PC-9 (cell line): ENCODE data around the gene ZNF444. TPM values are rescaled to one million over a fixed set of nuclear protein-coding genes. Genes with fewer than 3 reads are reported as not detected.
"Not testable (repeated sequence)": the region's sequence is repeated elsewhere in the genome, so short reads cannot be mapped to it uniquely, and the experiment has no call there.

Source experiments
- BruUV-seq: library from RNA; stranded (reverse); fragments of 400-500 nt; replicated peaks from 2 replicates; lab custom pipeline; 2021; lab: Mats Ljungman, UMichigan
- CTCF ChIA-PET: fragments of 300-600 bp; sonication (Branson Sonifier 250); formaldehyde crosslinking; loops from one replicate; lab custom pipeline; 2022; ENCODE audit warnings: antibody characterized with exemption; lab: Charles Lee
- POLR2A ChIA-PET: fragments of 300-600 bp; sonication (Branson Sonifier 250); formaldehyde crosslinking; loops from one replicate; lab custom pipeline; 2022; ENCODE audit warnings: antibody characterized with exemption; ENCODE audit not compliant: unreplicated experiment; lab: Charles Lee
- DNase-seq, 2 experiments: peaks; one replicate each; pipeline versions ENCODE4 v3.0.0 to v3.0.0-alpha.2; 2015 to 2022; ENCODE audit warnings: mixed read lengths in 1 of 2
- H2AFZ ChIP-seq: fragments of 200-600 bp; sonication (generic); 2 replicates; pipeline ENCODE4 v1.8.1; 2017; ENCODE audit warnings: antibody characterized with exemption
- H3F3A ChIP-seq: fragments of 200-600 bp; sonication (generic); 2 replicates; pipeline ENCODE4 v1.8.1; 2017; ENCODE audit warnings: antibody characterized with exemption, mild to moderate bottlenecking, low read depth; ENCODE audit not compliant: insufficient read depth
- H3K27ac ChIP-seq: fragments of 200-600 bp; sonication (generic); 2 replicates; pipeline ENCODE4 v1.6.1; 2016; ENCODE audit warnings: mixed run types
- H3K27me3 ChIP-seq: fragments of 200-600 bp; sonication (generic); 2 replicates; pipeline ENCODE4 v1.6.1; 2016; ENCODE audit warnings: low read depth, mixed run types; ENCODE audit not compliant: insufficient read depth
- H3K36me3 ChIP-seq: fragments of 200-600 bp; sonication (generic); 2 replicates; pipeline ENCODE4 v1.6.1; 2016; ENCODE audit warnings: low read depth, mixed run types
- H3K4me1 ChIP-seq: fragments of 200-600 bp; sonication (generic); replicated peaks from 2 replicates; pipeline ENCODE4 v1.6.1; 2016; ENCODE audit warnings: mixed run types; ENCODE audit not compliant: insufficient read depth
- H3K4me2 ChIP-seq: fragments of 200-600 bp; sonication (generic); 2 replicates; pipeline ENCODE4 v1.6.1; 2017; ENCODE audit warnings: mixed run types
- H3K4me3 ChIP-seq: fragments of 200-600 bp; sonication (generic); 2 replicates; pipeline ENCODE4 v1.6.1; 2016; ENCODE audit warnings: mixed run types
- H3K79me2 ChIP-seq: fragments of 200-600 bp; sonication (generic); 2 replicates; pipeline ENCODE4 v1.6.1; 2017; ENCODE audit warnings: low read depth, mixed run types
- H3K9me2 ChIP-seq: fragments of 200-600 bp; sonication (generic); 2 replicates; pipeline ENCODE4 v1.8.1; 2017; ENCODE audit warnings: mild to moderate bottlenecking; ENCODE audit not compliant: insufficient read depth
- H3K9me3 ChIP-seq: fragments of 200-600 bp; sonication (generic); 2 replicates; pipeline ENCODE4 v1.8.1; 2016; ENCODE audit warnings: low read depth; ENCODE audit not compliant: insufficient read depth
- H4K20me1 ChIP-seq: fragments of 200-600 bp; sonication (generic); 2 replicates; pipeline ENCODE4 v1.8.1; 2017; ENCODE audit not compliant: insufficient read depth
- EZH2 ChIP-seq: fragments of 200-600 bp; sonication (generic); IDR thresholded peaks from 2 replicates; pipeline ENCODE4 v1.8.0; 2017; ENCODE audit warnings: antibody characterized with exemption, low read depth
- intact Hi-C: fragments of 100-400 bp; cut with micrococcal nuclease; formaldehyde crosslinking; loops from one replicate; pipeline ENCODE4 v1.10.0; 2022; ENCODE audit not compliant: unreplicated experiment
- total RNA-seq: library from RNA; stranded (reverse); gene quantifications from 2 replicates; pipeline ENCODE4 v1.2.3, GENCODE V29; 2021
- TF ChIP-seq, protein P1 (sequence below): fragments of 200-600 bp; sonication (generic); conservative IDR thresholded peaks from 2 replicates; pipeline ENCODE4 v1.6.1; 2017; ENCODE audit warnings: mixed run types, antibody characterized with exemption, mild to moderate bottlenecking, moderate library complexity

Gene ZNF444
- total RNA-seq, 1 experiment from 2014 or later = 50.5 TPM

DNA sequence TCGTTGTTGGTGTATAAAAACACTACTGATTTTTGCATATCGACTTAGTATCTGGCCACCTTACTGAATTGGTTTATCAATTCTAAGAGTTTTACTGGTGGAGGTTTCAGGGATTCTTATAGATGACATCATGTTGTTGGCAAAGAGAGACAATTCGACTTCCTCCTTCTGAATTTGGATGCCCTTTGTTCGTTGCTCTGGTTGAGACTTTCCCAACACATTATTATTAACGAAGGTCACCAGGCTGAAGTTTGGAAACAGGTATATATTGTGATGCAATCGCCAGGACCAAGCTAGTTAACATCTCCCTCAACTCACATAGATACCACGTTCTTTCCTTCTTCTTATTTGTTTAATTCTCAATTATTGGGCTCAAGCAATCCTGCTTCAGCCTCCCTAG is 58.6 kb downstream of the ZNF444 start:
- Histone ChIP-seq H3K27me3 (peaks cover 89% of the 10 kb centered on the region), H3K27ac (no peak overlapping the region), H3K79me2 (no peaks in the 10 kb centered on the region), H3F3A (no peaks in the 10 kb centered on the region), H2AFZ (no peak overlapping the region), H3K36me3 (no peaks in the 10 kb centered on the region), H3K9me3 (no peaks in the 10 kb centered on the region), H4K20me1 (0 out of 2 replicates have a peak, but pooled peaks cover 4% of the 10 kb centered on the region), H3K4me3 (no peak overlapping the region), H3K4me2 (no peak overlapping the region), H3K9me2 (no peaks in the 10 kb centered on the region), H3K4me1 (no peaks in the 10 kb centered on the region)
- ChIA-PET CTCF (no interaction called here), POLR2A (no interaction called here)
- BruUV-seq = no TSS peak
- intact Hi-C loops = no loop called here
- DNase-seq = peak in 1 of 2 experiments; percentile 50
- TF ChIP-seq EZH2 = no peak
- TF ChIP-seq, protein P1, sequence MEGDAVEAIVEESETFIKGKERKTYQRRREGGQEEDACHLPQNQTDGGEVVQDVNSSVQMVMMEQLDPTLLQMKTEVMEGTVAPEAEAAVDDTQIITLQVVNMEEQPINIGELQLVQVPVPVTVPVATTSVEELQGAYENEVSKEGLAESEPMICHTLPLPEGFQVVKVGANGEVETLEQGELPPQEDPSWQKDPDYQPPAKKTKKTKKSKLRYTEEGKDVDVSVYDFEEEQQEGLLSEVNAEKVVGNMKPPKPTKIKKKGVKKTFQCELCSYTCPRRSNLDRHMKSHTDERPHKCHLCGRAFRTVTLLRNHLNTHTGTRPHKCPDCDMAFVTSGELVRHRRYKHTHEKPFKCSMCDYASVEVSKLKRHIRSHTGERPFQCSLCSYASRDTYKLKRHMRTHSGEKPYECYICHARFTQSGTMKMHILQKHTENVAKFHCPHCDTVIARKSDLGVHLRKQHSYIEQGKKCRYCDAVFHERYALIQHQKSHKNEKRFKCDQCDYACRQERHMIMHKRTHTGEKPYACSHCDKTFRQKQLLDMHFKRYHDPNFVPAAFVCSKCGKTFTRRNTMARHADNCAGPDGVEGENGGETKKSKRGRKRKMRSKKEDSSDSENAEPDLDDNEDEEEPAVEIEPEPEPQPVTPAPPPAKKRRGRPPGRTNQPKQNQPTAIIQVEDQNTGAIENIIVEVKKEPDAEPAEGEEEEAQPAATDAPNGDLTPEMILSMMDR = no peak

DNA sequence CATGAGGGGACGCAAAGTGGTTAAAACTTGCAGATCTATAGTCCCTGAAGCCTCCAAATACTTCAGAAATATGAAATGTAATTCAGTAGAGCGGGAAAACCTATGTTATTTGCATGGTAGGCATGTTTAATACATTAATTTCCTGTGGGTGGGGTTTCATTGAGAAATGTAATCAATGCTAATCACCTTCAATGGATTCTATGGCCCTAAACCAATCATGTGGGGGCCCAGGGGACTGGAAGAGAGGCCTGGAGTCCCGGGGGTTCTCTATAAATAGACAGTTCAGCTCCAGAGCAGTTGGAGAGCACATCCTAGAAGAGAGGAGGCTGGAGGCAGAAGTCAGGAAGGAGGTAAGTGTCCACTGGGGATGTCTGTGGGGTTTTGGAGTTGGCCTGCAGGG is 60.9 kb downstream of the ZNF444 start, which contains the start of gene ZSCAN5C:
Gene ZSCAN5C, plus strand, starts transcription at position 301 of the 400 bp plus-strand sequence. CDS start 3,641 bp downstream, outside the sequence.
- Histone ChIP-seq H3K4me2 (no peak within 1 kb of the TSS), H2AFZ (no peak within 1 kb of the TSS), H3K4me1 (no peaks in the 10 kb centered on the region), H3K27me3 (peaks cover 84% of the 10 kb centered on the region), H3F3A (no peaks in the 10 kb centered on the region), H4K20me1 (0 out of 2 replicates have a peak, but pooled peaks cover 4% of the 10 kb centered on the region), H3K4me3 (no peak within 1 kb of the TSS), H3K27ac (no peak within 1 kb of the TSS), H3K9me2 (no peaks in the 10 kb centered on the region), H3K79me2 (no peaks in the 10 kb centered on the region), H3K36me3 (no peaks in the 10 kb centered on the region), H3K9me3 (no peaks in the 10 kb centered on the region)
- no TSS peak for BruUV-seq
- ChIA-PET CTCF (no interaction called here), POLR2A (no interaction called here)
- no peak for DNase-seq
- intact Hi-C loops = no loop called here
- no peak for TF ChIP-seq EZH2
- TF ChIP-seq, protein P1 = no peak

DNA sequence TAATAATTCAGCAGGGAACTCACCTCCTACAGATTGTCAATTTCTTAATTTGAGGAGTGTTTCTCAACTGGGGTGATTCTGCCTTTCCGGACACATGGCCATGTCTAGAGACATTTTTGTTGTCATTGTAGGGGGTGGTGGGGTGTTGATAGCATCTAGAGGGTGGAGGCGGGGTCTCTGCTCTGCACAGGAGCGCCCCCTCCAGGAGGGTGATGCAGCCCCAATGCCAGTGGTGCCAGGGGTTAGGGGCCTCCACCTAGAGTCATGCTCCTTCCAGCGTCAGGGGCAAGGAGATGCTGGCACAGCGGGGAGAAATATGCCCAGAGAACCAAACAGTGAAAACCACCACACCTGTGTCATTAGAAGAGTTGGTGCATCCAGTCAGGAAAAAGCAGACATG is 66.5 kb downstream of the ZNF444 start:
- H3K4me1 ChIP-seq, intact Hi-C loops, H3K4me2 ChIP-seq, H3K9me2 ChIP-seq, H3F3A ChIP-seq, BruUV-seq, H3K36me3 ChIP-seq, H4K20me1 ChIP-seq, H3K79me2 ChIP-seq, DNase-seq, POLR2A ChIA-PET, H3K9me3 ChIP-seq, H2AFZ ChIP-seq, H3K27ac ChIP-seq, H3K4me3 ChIP-seq, CTCF ChIA-PET: not testable (repeated sequence)
- H3K27me3 ChIP-seq = peaks cover 82% of the 10 kb centered on the region

DNA sequence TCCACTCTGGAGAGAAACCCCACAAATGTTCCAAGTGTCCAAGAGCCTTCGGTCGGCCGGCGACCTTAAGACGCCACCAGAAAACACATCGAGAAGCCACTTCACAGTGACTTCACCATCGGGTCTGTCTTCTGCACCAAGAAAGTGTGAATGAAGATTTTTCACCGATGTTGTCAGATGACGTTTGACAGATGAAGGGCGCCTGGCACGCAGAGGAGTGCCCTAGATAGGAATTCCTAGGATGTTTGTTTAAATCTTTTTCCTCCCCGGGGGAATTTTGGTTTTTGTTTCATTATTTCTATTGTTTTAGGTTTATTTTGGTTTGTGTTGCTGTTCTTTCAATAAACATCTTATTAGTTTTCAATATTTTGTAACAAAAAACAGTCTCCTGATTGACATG is 68.0 kb downstream of the ZNF444 start:
- intact Hi-C loops = no loop called here
- Histone ChIP-seq H3K36me3 (no peaks in the 10 kb centered on the region), H4K20me1 (no peaks in the 10 kb centered on the region), H3K4me1 (no peaks in the 10 kb centered on the region), H3K9me3 (no peaks in the 10 kb centered on the region), H2AFZ (no peak overlapping the region), H3K9me2 (no peaks in the 10 kb centered on the region), H3K27ac (no peak overlapping the region), H3F3A (no peaks in the 10 kb centered on the region), H3K4me2 (no peak overlapping the region), H3K27me3 (peaks cover 82% of the 10 kb centered on the region), H3K79me2 (no peaks in the 10 kb centered on the region), H3K4me3 (no peak overlapping the region)
- BruUV-seq = no TSS peak
- no peak for DNase-seq
- ChIA-PET POLR2A (no interaction called here), CTCF (no interaction called here)
- TF ChIP-seq EZH2 = no peak
- TF ChIP-seq, protein P1 = no peak

DNA sequence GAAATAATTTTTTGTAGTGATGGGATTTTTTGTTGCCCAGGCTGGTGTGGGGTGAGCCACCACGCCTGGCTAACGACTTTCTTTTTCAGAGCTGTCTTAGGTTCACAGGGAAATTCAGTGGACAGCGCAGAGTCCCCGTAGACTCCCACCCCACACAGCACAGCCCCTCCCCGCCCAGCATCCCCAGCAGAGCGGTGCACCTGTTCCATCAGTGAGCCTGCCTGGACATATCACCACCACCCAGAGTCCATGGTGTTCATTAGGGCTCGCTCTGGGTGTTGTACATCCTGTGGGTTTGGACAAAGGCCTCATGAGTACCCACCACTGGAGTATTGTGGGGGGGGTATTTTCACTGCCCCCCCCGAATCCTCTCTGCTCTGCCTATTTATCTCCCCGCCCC is 68.9 kb downstream of the ZNF444 start:
- H3K4me1 ChIP-seq, H3K4me3 ChIP-seq, H4K20me1 ChIP-seq, intact Hi-C loops, H3K79me2 ChIP-seq, H3K36me3 ChIP-seq, H3K9me2 ChIP-seq, H3K4me2 ChIP-seq, DNase-seq, H2AFZ ChIP-seq, CTCF ChIA-PET, H3F3A ChIP-seq, H3K9me3 ChIP-seq, POLR2A ChIA-PET, H3K27ac ChIP-seq, BruUV-seq: not testable (repeated sequence)
- peaks cover 87% of the 10 kb centered on the region for H3K27me3 ChIP-seq
